Measurements from ENCODE around the gene FGFRL1. TPM values are rescaled to one million over a fixed set of nuclear protein-coding genes. Genes with fewer than 3 reads are reported as not detected.
A peak's percentile ranks its signal among the peaks of the same experiment; 100 is the strongest.

The FGFRL1 gene
- total and polyA plus RNA-seq, 2 of the 13 experiments (the other 11 are each of a cell fraction or from before 2014, with no cell fraction given): 19.1 to 30.6 TPM

GRCh38 chr4:992297-993110 is 18.9 kb upstream of the FGFRL1 start (continued):
- TF ChIP-seq RBFOX2 (IDR thresholded peaks at IDR 0.05; ENCODE audit: low read depth, low read length): peak; percentile 91
- TF ChIP-seq JUNB (CRISPR knock-in tag; IDR thresholded peaks at IDR 0.05; ENCODE audit: borderline replicate concordance): no peak
- 0 out of 2 replicates have a peak, but pooled peaks have one; percentile 17 for TF ChIP-seq ZNF225 (CRISPR knock-in tag; IDR thresholded peaks at IDR 0.05)
- TF ChIP-seq DBP (CRISPR knock-in tag; IDR thresholded peaks at IDR 0.05; ENCODE audit: not compliant biosample characterization): no peak
- no peak for TF ChIP-seq ZNF720 (CRISPR knock-in tag; IDR thresholded peaks at IDR 0.05)
- no peak for TF ChIP-seq EZH2 (conservative IDR thresholded peaks at IDR 0.05; ENCODE audit: low read depth, low read length)
- no peak for TF ChIP-seq TCF12 (IDR thresholded peaks at IDR 0.05)
- TF ChIP-seq TCF12 (CRISPR knock-in tag; IDR thresholded peaks at IDR 0.05): peak; percentile 68; the same call in 1 of the 2 replicates
- TF ChIP-seq MBD4 (IDR thresholded peaks at IDR 0.05; ENCODE audit: borderline replicate concordance, low read length): no peak
- peak; percentile 76 for TF ChIP-seq BCL6 (CRISPR knock-in tag; IDR thresholded peaks at IDR 0.05)
- no peak for TF ChIP-seq ZBTB1 (CRISPR knock-in tag; IDR thresholded peaks at IDR 0.05; ENCODE audit: borderline replicate concordance)
- TF ChIP-seq ZNF784 (CRISPR knock-in tag; IDR thresholded peaks at IDR 0.05; ENCODE audit: borderline replicate concordance): peak; percentile 85
- TF ChIP-seq HNF4G (IDR thresholded peaks at IDR 0.05; ENCODE audit: borderline replicate concordance, low read depth, low read length): peak; percentile 80
- peak; percentile 75; the same call in 1 of the 2 replicates for TF ChIP-seq HNF4G (CRISPR knock-in tag; IDR thresholded peaks at IDR 0.05; ENCODE audit: borderline replicate concordance, low read depth)
- no peak for TF ChIP-seq ZNF383 (CRISPR knock-in tag; IDR thresholded peaks at IDR 0.05; ENCODE audit: borderline replicate concordance)
- TF ChIP-seq ZNF558 (CRISPR knock-in tag; IDR thresholded peaks at IDR 0.05; ENCODE audit: borderline replicate concordance): no peak
- TF ChIP-seq IRX3 (CRISPR knock-in tag; IDR thresholded peaks at IDR 0.05; ENCODE audit: borderline replicate concordance, low read depth): no peak
- TF ChIP-seq KDM4B (CRISPR knock-in tag; IDR thresholded peaks at IDR 0.05): no peak
- no peak; the same call in 1 of the 2 replicates for TF ChIP-seq ZNF235 (CRISPR knock-in tag; IDR thresholded peaks at IDR 0.05; ENCODE audit: borderline replicate concordance)
- no peak for TF ChIP-seq ZNF256 (CRISPR knock-in tag; conservative IDR thresholded peaks at IDR 0.05)
- TF ChIP-seq HNRNPH1 (optimal IDR thresholded peaks at IDR 0.05; ENCODE audit: low read depth, low read length): no peak
- no peak for TF ChIP-seq ZNF138 (CRISPR knock-in tag; IDR thresholded peaks at IDR 0.05; ENCODE audit: low read depth)
- 0 out of 2 replicates have a peak, but pooled peaks have one; percentile 57 for TF ChIP-seq EEA1 (CRISPR knock-in tag; IDR thresholded peaks at IDR 0.05; ENCODE audit: borderline replicate concordance)
- no peak for TF ChIP-seq TBL1XR1 (IDR thresholded peaks at IDR 0.05; ENCODE audit: borderline replicate concordance, low read length, partially characterized antibody)
- 0 out of 2 replicates have a peak, but pooled peaks have one; percentile 32 for TF ChIP-seq WIZ (CRISPR knock-in tag; IDR thresholded peaks at IDR 0.05)
- TF ChIP-seq BORCS8-MEF2B (CRISPR knock-in tag; IDR thresholded peaks at IDR 0.05): no peak
- TF ChIP-seq ZNF543 (CRISPR knock-in tag; IDR thresholded peaks at IDR 0.05): no peak; the same call in 1 of the 2 replicates
- TF ChIP-seq RAD21 (CRISPR knock-in tag; IDR thresholded peaks at IDR 0.05): peak; percentile 42
- no peak for TF ChIP-seq ZNF850 (CRISPR knock-in tag; conservative IDR thresholded peaks at IDR 0.05)
- peak; percentile 22; the same call in 1 of the 2 replicates for TF ChIP-seq ARNT2 (CRISPR knock-in tag; IDR thresholded peaks at IDR 0.05; ENCODE audit: low read depth)
- no peak for TF ChIP-seq ZNF615 (CRISPR knock-in tag; IDR thresholded peaks at IDR 0.05; ENCODE audit: borderline replicate concordance)

Measured in HepG2 (cell line).